HepG2 (cell line): ENCODE results near the gene SYT7. TPM values are rescaled to one million over a fixed set of nuclear protein-coding genes. Genes with fewer than 3 reads are reported as not detected.

ENCODE experiments used
- AHR ChIP-seq: IDR thresholded peaks from 2 replicates; pipeline ENCODE4 v1.6.1; 2018; ENCODE audit warnings: missing genetic modification reagents, missing compliant biosample characterization
- DMAP1 ChIP-seq: IDR thresholded peaks from 2 replicates; pipeline ENCODE4 v1.6.1; 2016
- KDM6A ChIP-seq: IDR thresholded peaks from 2 replicates; pipeline ENCODE4 v1.6.1; 2016; ENCODE audit warnings: low read depth
- KLF16 ChIP-seq, 2 experiments: sonication (generic) in 1 of 2; formaldehyde crosslinking in 1 of 2; IDR thresholded peaks; 2 replicates each; pipeline versions ENCODE4 v1.6.1 to v1.8.0; 2016 to 2023; ENCODE audit warnings: missing genetic modification reagents in 2 of 2, missing compliant biosample characterization in 1 of 2
- MAFK ChIP-seq, 2 experiments: IDR thresholded peaks in 1 of 2; conservative IDR thresholded peaks in 1 of 2; 2 replicates each; pipeline ENCODE4 v1.6.1; 2011; ENCODE audit warnings: improper control_type of control experiment in 2 of 2, low read length in 2 of 2
- NFATC3 ChIP-seq: sonication (generic); formaldehyde crosslinking; IDR thresholded peaks from 2 replicates; pipeline ENCODE4 v1.5.1; 2020; ENCODE audit warnings: mild to moderate bottlenecking, missing genetic modification reagents
- NONO ChIP-seq, 2 experiments: fragments of 450-650 bp in 1 of 2; sonication (generic) in 1 of 2; formaldehyde crosslinking in 1 of 2; IDR thresholded peaks in 1 of 2; conservative IDR thresholded peaks in 1 of 2; 2 replicates each; pipeline versions ENCODE4 v1.6.1 to v1.8.0; 2017 to 2022; ENCODE audit warnings: mild to moderate bottlenecking in 1 of 2, missing genetic modification reagents in 1 of 2, moderate library complexity in 1 of 2
- ZBTB46 ChIP-seq: sonication (generic); formaldehyde crosslinking; IDR thresholded peaks from 2 replicates; pipeline ENCODE4 v1.4.0; 2020; ENCODE audit warnings: mild to moderate bottlenecking, missing genetic modification reagents, borderline replicate concordance
- ZFP37 ChIP-seq: sonication (generic); formaldehyde crosslinking; IDR thresholded peaks from 2 replicates; pipeline ENCODE4 v1.4.0; 2020; ENCODE audit warnings: missing genetic modification reagents, borderline replicate concordance
- ZMYM3 ChIP-seq: sonication (generic); formaldehyde crosslinking; IDR thresholded peaks from 2 replicates; pipeline ENCODE4 v1.5.1; 2020; ENCODE audit warnings: mild to moderate bottlenecking, missing genetic modification reagents
- ZNF205 ChIP-seq: IDR thresholded peaks from 2 replicates; pipeline ENCODE4 v1.6.1; 2018; ENCODE audit warnings: missing biosample characterization, missing genetic modification reagents
- ZNF256 ChIP-seq: sonication (generic); formaldehyde crosslinking; conservative IDR thresholded peaks from 2 replicates; pipeline ENCODE4 v1.4.0; 2020; ENCODE audit warnings: missing genetic modification reagents
- ZNF468 ChIP-seq: sonication (generic); formaldehyde crosslinking; IDR thresholded peaks from 2 replicates; pipeline ENCODE4 v1.8.0; 2022; ENCODE audit warnings: mild to moderate bottlenecking, moderate library complexity, missing genetic modification reagents
- ZNF543 ChIP-seq: sonication (generic); formaldehyde crosslinking; IDR thresholded peaks from 2 replicates; pipeline ENCODE4 v1.4.0; 2020; ENCODE audit warnings: mild to moderate bottlenecking, missing genetic modification reagents
- ZNF782 ChIP-seq: sonication (generic); formaldehyde crosslinking; IDR thresholded peaks from 2 replicates; pipeline ENCODE4 v1.4.0; 2020; ENCODE audit warnings: missing genetic modification reagents, mild to moderate bottlenecking, borderline replicate concordance
- polyA plus RNA-seq, 8 experiments: library from polyadenylated mRNA; depleted of rRNA in 3 of 8; stranded (reverse) in 7 of 8; unstranded in 1 of 8; fragments of >200 nt; fragmentation: Illumina TruSeq in 4 of 8; extraction: Trizol in 4 of 8; gene quantifications; 2 replicates each; pipeline versions ENCODE4 v1.2.1 to v1.2.3, GENCODE V29; 2011 to 2016; ENCODE audit warnings: low read depth in 4 of 8, missing spikeins in 1 of 8, mixed read lengths in 1 of 8; ENCODE audit not compliant: insufficient read depth in 1 of 8
- total RNA-seq, 5 experiments: library from RNA; depleted of rRNA; stranded (reverse); fragments of >200 nt; fragmentation: Illumina TruSeq; extraction: Trizol; gene quantifications; 2 replicates each; pipeline ENCODE4 v1.2.3, GENCODE V29; 2016; ENCODE audit warnings: low read depth in 1 of 5
- TF ChIP-seq, protein P1 (sequence below): IDR thresholded peaks from 2 replicates; pipeline ENCODE4 v1.4.0; 2020; ENCODE audit warnings: mild to moderate bottlenecking, missing genetic modification reagents
- TF ChIP-seq, protein P2 (sequence below): IDR thresholded peaks from 2 replicates; pipeline ENCODE4 v1.6.1; 2018; ENCODE audit warnings: missing genetic modification reagents, mild to moderate bottlenecking, missing compliant biosample characterization
- TF ChIP-seq, protein P3 (sequence below): IDR thresholded peaks from 2 replicates; pipeline ENCODE4 v1.6.1; 2016; ENCODE audit warnings: mild to moderate bottlenecking

The SYT7 gene
- total and polyA plus RNA-seq, 2 of the 13 experiments (the other 11 are each of a cell fraction or from before 2014, with no cell fraction given), result 1.4 to 4.4 TPM

GRCh38 chr11:61609000-61609979 lies 28.4 kb upstream of the SYT7 start (continued):
- TF ChIP-seq, protein P1, sequence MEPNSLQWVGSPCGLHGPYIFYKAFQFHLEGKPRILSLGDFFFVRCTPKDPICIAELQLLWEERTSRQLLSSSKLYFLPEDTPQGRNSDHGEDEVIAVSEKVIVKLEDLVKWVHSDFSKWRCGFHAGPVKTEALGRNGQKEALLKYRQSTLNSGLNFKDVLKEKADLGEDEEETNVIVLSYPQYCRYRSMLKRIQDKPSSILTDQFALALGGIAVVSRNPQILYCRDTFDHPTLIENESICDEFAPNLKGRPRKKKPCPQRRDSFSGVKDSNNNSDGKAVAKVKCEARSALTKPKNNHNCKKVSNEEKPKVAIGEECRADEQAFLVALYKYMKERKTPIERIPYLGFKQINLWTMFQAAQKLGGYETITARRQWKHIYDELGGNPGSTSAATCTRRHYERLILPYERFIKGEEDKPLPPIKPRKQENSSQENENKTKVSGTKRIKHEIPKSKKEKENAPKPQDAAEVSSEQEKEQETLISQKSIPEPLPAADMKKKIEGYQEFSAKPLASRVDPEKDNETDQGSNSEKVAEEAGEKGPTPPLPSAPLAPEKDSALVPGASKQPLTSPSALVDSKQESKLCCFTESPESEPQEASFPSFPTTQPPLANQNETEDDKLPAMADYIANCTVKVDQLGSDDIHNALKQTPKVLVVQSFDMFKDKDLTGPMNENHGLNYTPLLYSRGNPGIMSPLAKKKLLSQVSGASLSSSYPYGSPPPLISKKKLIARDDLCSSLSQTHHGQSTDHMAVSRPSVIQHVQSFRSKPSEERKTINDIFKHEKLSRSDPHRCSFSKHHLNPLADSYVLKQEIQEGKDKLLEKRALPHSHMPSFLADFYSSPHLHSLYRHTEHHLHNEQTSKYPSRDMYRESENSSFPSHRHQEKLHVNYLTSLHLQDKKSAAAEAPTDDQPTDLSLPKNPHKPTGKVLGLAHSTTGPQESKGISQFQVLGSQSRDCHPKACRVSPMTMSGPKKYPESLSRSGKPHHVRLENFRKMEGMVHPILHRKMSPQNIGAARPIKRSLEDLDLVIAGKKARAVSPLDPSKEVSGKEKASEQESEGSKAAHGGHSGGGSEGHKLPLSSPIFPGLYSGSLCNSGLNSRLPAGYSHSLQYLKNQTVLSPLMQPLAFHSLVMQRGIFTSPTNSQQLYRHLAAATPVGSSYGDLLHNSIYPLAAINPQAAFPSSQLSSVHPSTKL, result peak; percentile 88
- TF ChIP-seq NONO (IDR thresholded peaks at IDR 0.05) (no peak), NONO (CRISPR knock-in tag; conservative IDR thresholded peaks at IDR 0.05) (peak; percentile 91), ZNF205 (CRISPR knock-in tag) (no peak; the same call in 1 of the 2 replicates), AHR (no peak), ZNF256 (CRISPR knock-in tag) (no peak), ZNF543 (CRISPR knock-in tag) (peak; percentile 76; the same call in 1 of the 2 replicates), ZNF782 (CRISPR knock-in tag) (no peak), ZBTB46 (CRISPR knock-in tag) (peak; percentile 90; the same call in 1 of the 2 replicates), KDM6A (CRISPR knock-in tag) (peak; percentile 93), ZFP37 (CRISPR knock-in tag) (no peak), ZNF468 (CRISPR knock-in tag) (0 out of 2 replicates have a peak, but pooled peaks have one; percentile 33), NFATC3 (CRISPR knock-in tag) (0 out of 2 replicates have a peak, but pooled peaks have one; percentile 56), DMAP1 (CRISPR knock-in tag) (peak; percentile 68), KLF16 (CRISPR knock-in tag; IDR thresholded peaks at IDR 0.05) (no peak; a peak in 1 of 4 replicates), MAFK (conservative IDR thresholded peaks at IDR 0.05 in 1 of 2, IDR thresholded peaks at IDR 0.05 in 1 of 2; ENCODE audit: low read length in 2 of 2) (no peak), ZMYM3 (CRISPR knock-in tag) (peak; percentile 94)
- TF ChIP-seq, protein P2, sequence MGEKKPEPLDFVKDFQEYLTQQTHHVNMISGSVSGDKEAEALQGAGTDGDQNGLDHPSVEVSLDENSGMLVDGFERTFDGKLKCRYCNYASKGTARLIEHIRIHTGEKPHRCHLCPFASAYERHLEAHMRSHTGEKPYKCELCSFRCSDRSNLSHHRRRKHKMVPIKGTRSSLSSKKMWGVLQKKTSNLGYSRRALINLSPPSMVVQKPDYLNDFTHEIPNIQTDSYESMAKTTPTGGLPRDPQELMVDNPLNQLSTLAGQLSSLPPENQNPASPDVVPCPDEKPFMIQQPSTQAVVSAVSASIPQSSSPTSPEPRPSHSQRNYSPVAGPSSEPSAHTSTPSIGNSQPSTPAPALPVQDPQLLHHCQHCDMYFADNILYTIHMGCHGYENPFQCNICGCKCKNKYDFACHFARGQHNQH (CRISPR knock-in tag), result no peak
- TF ChIP-seq, protein P3, sequence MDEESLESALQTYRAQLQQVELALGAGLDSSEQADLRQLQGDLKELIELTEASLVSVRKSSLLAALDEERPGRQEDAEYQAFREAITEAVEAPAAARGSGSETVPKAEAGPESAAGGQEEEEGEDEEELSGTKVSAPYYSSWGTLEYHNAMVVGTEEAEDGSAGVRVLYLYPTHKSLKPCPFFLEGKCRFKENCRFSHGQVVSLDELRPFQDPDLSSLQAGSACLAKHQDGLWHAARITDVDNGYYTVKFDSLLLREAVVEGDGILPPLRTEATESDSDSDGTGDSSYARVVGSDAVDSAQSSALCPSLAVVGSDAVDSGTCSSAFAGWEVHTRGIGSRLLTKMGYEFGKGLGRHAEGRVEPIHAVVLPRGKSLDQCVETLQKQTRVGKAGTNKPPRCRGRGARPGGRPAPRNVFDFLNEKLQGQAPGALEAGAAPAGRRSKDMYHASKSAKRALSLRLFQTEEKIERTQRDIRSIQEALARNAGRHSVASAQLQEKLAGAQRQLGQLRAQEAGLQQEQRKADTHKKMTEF (CRISPR knock-in tag), result 0 out of 2 replicates have a peak, but pooled peaks have one; percentile 52
